Body of pancreas (tissue), 4 donors: ENCODE measurements around the gene NR3C1. TPM values are rescaled to one million over a fixed set of nuclear protein-coding genes. Genes with fewer than 3 reads are reported as not detected.

Experiments used
- ATAC-seq: fragments of 150-250 bp; one replicate; pipeline ENCODE4 v1.9.1; 2016
- DNase-seq, 4 donors: peaks; one replicate each; pipeline ENCODE4 v3.0.0-alpha.2; 2019
- H3K27ac ChIP-seq, 4 donors: fragments of 200-600 bp; sonication (generic); 1 replicate in 3 of 4; 2 replicates in 1 of 4; pipeline versions ENCODE4 v1.5.1 to v1.6.1; 2016 to 2019; ENCODE audit warnings: mild to moderate bottlenecking in 1 of 4, mixed read lengths in 1 of 4, moderate library complexity in 1 of 4
- H3K27me3 ChIP-seq, 2 donors: fragments of 200-600 bp; sonication (generic); one replicate each; pipeline ENCODE4 v1.6.0; 2016; ENCODE audit warnings: mild to moderate bottlenecking in 1 of 2
- H3K36me3 ChIP-seq, 2 donors: fragments of 200-600 bp; sonication (generic); replicated peaks in 1 of 2; 2 replicates each; pipeline ENCODE4 v1.5.1; 2016; ENCODE audit warnings: low read depth in 2 of 2; ENCODE audit not compliant: insufficient read depth in 1 of 2
- H3K4me1 ChIP-seq: fragments of 200-600 bp; sonication (generic); one replicate; pipeline ENCODE4 v1.6.0; 2016
- H3K4me3 ChIP-seq, 2 donors: fragments of 200-600 bp; sonication (generic); 1 replicate in 1 of 2; 2 replicates in 1 of 2; pipeline ENCODE4 v1.5.1; 2016 to 2019
- H3K9me3 ChIP-seq, 3 donors: fragments of 200-600 bp; sonication (generic); 1 replicate in 2 of 3; 2 replicates in 1 of 3; pipeline ENCODE4 v1.5.1; 2016
- CTCF ChIP-seq, 7 experiments: fragments of 450-650 bp in 4 of 7; fragments of 200-600 bp in 3 of 7; sonication (generic) in 3 of 7; IDR thresholded peaks; one replicate each; pipeline ENCODE4 v1.5.1; 2016 to 2019; ENCODE audit warnings: antibody characterized with exemption in 7 of 7
- POLR2A ChIP-seq, 3 donors: fragments of 450-650 bp; IDR thresholded peaks; one replicate each; pipeline ENCODE4 v1.6.1; 2016; ENCODE audit warnings: antibody characterized with exemption in 3 of 3, mild to moderate bottlenecking in 2 of 3
- WGBS, 2 donors: methylation state at CpG; one replicate each; pipeline ENCODE4 v1.1.5; 2017; 5-methylcytosine and 5-hydroxymethylcytosine counted together
- intact Hi-C: fragments of 100-400 bp; cut with DNase I; formaldehyde crosslinking; loops from one replicate; pipeline ENCODE4 v1.15.1; 2023
- total RNA-seq, 2 donors: library from RNA; depleted of rRNA; stranded (reverse); fragments of >200 nt; gene quantifications; one replicate each; pipeline ENCODE4 v1.1.0, GENCODE V29; 2016

Gene NR3C1
- total RNA-seq, 2 donors from 2014 or later: 18.5 to 25.2 TPM

- ATAC-seq: no peak
Observed at GRCh38 chr5:143233031-143233430, 170.5 kb downstream of the NR3C1 start.

GRCh38 chr5:143231973-143232812, 171.3 kb downstream of the NR3C1 start:
- DNase-seq (no peak), ATAC-seq (no peak)
- intact Hi-C loops: no loop called here
- no peaks in the 10 kb centered on the region for H3K9me3 ChIP-seq
- no peak overlapping the region for H3K27ac ChIP-seq
- H3K36me3 ChIP-seq: no peaks in the 10 kb centered on the region
- WGBS, 2 donors: 72 to 81% methylated on average over 6 to 7 of the region's 7 CpGs
- H3K4me1 ChIP-seq: peaks cover 16% of the 10 kb centered on the region
- no peaks in the 10 kb centered on the region for H3K27me3 ChIP-seq
- H3K4me3 ChIP-seq: no peak overlapping the region
- no peak for TF ChIP-seq CTCF (IDR thresholded peaks at IDR 0.05)
- TF ChIP-seq POLR2A (IDR thresholded peaks at IDR 0.05): no peak

More at GRCh38 chr5:143233031-143233430, 170.5 kb downstream of the NR3C1 start:
- no peak overlapping the region for H3K27ac ChIP-seq
- TF ChIP-seq POLR2A (IDR thresholded peaks at IDR 0.05) (no peak), CTCF (IDR thresholded peaks at IDR 0.05) (no peak)
- intact Hi-C loops: no loop called here
- H3K9me3 ChIP-seq: no peaks in the 10 kb centered on the region
- peaks cover 16% of the 10 kb centered on the region for H3K4me1 ChIP-seq
- no peak overlapping the region for H3K4me3 ChIP-seq
- H3K36me3 ChIP-seq: no peaks in the 10 kb centered on the region
- H3K27me3 ChIP-seq: no peaks in the 10 kb centered on the region
- no peak for DNase-seq
- WGBS, 2 donors: 77 to 96% methylated on average over 2 of the region's 2 CpGs

GRCh38 chr5:143231416-143231815, 172.1 kb downstream of the NR3C1 start:
- Histone ChIP-seq H3K4me1 (peaks cover 16% of the 10 kb centered on the region), H3K27ac (no peak overlapping the region), H3K9me3 (no peaks in the 10 kb centered on the region), H3K4me3 (no peak overlapping the region), H3K36me3 (no peaks in the 10 kb centered on the region), H3K27me3 (no peaks in the 10 kb centered on the region)
- no peak for ATAC-seq
- no peak for TF ChIP-seq CTCF (IDR thresholded peaks at IDR 0.05)
- no peak for TF ChIP-seq POLR2A (IDR thresholded peaks at IDR 0.05)
- no peak for DNase-seq
- intact Hi-C loops: no loop called here
- 59 to 93% methylated on average over 2 to 3 of the region's 3 CpGs for WGBS, 2 donors

- Histone ChIP-seq H3K27me3 (no peaks in the 10 kb centered on the region), H3K4me3 (no peak overlapping the region), H3K4me1 (peaks cover 16% of the 10 kb centered on the region), H3K9me3 (no peaks in the 10 kb centered on the region), H3K27ac (no peak overlapping the region), H3K36me3 (no peaks in the 10 kb centered on the region)
- WGBS, 2 donors: 76 to 82% methylated on average over 6 of the region's 6 CpGs
- DNase-seq (no peak), ATAC-seq (no peak)
- TF ChIP-seq CTCF (IDR thresholded peaks at IDR 0.05): no peak
- TF ChIP-seq POLR2A (IDR thresholded peaks at IDR 0.05): no peak
- intact Hi-C loops: no loop called here
Observed at GRCh38 chr5:143230676-143230996, 172.8 kb downstream of the NR3C1 start.
